ENCODE results near the gene COL15A1.

GRCh38 chr9:99050292-99050911, 106.7 kb downstream of the COL15A1 start:
- TF ChIP-seq CTCF (IDR thresholded peaks at IDR 0.05) (no peak), EP300 (IDR thresholded peaks at IDR 0.05) (no peak), POLR2A (IDR thresholded peaks at IDR 0.05; ENCODE audit: low read depth) (no peak), POLR2AphosphoS5 (IDR thresholded peaks at IDR 0.05) (no peak)

Data from esophagus muscularis mucosa (tissue), 4 donors.